Stimulated activated CD4-positive, alpha-beta T cell treated with anti-CD3 and anti-CD28 coated beads, Interleukin-15, amount 100 ng/mL, for 24 hours (primary cell): ENCODE measurements around the gene PTGDR.

Experiments
- DNase-seq: peaks from one replicate; pipeline ENCODE4 v3.0.0-alpha.2; 2020

Gene PTGDR

GRCh38 chr14:52266179-52266578, 1.3 kb upstream of the PTGDR start:
- no peak for DNase-seq

GRCh38 chr14:52266782-52267181, 716 bp upstream of the PTGDR start:
- DNase-seq: no peak

GRCh38 chr14:52268279-52269061, 972 bp downstream of the PTGDR start:
- peak; percentile 51 for DNase-seq

GRCh38 chr14:52269100-52269499, 1.6 kb downstream of the PTGDR start:
- no peak for DNase-seq

- no peak for DNase-seq
Measured at GRCh38 chr14:52269982-52270381, 2.5 kb downstream of the PTGDR start.

GRCh38 chr14:52271538-52271937, 4.0 kb downstream of the PTGDR start:
- DNase-seq: no peak

GRCh38 chr14:52272375-52272774, 4.9 kb downstream of the PTGDR start:
- peak; percentile 14 for DNase-seq

GRCh38 chr14:52275372-52275771, 7.9 kb downstream of the PTGDR start:
- no peak for DNase-seq

- DNase-seq: no peak
Measured at GRCh38 chr14:52277552-52277951, 10.1 kb downstream of the PTGDR start.

- no peak for DNase-seq
Measured at GRCh38 chr14:52279408-52279807, 11.9 kb downstream of the PTGDR start.

- no peak for DNase-seq
Measured at GRCh38 chr14:52283099-52283498, 15.6 kb downstream of the PTGDR start.

- DNase-seq: no peak
Measured at GRCh38 chr14:52286661-52287649, 19.5 kb downstream of the PTGDR start.

- no peak for DNase-seq
Measured at GRCh38 chr14:52296378-52296777, 28.9 kb downstream of the PTGDR start.

- DNase-seq: no peak
Measured at GRCh38 chr14:52298795-52299194, 31.3 kb downstream of the PTGDR start.

GRCh38 chr14:52299692-52300278, 32.3 kb downstream of the PTGDR start:
- DNase-seq: no peak

- no peak for DNase-seq
Measured at GRCh38 chr14:52303236-52303635, 35.7 kb downstream of the PTGDR start.

GRCh38 chr14:52304248-52304904, 36.9 kb downstream of the PTGDR start:
- DNase-seq: no peak

GRCh38 chr14:52305014-52305413, 37.5 kb downstream of the PTGDR start:
- DNase-seq: no peak

- DNase-seq: no peak
Measured at GRCh38 chr14:52307376-52307775, 39.9 kb downstream of the PTGDR start.

GRCh38 chr14:52307905-52308304, 40.4 kb downstream of the PTGDR start:
- DNase-seq: no peak

- DNase-seq: no peak
Measured at GRCh38 chr14:52310541-52310940, 43.0 kb downstream of the PTGDR start.

GRCh38 chr14:52312931-52313355, 45.4 kb downstream of the PTGDR start:
- no peak for DNase-seq

GRCh38 chr14:52313462-52313861, 46.0 kb downstream of the PTGDR start:
- peak; percentile 19 for DNase-seq
